Measurements from ENCODE around the gene SNRPD2.
A peak's percentile ranks its signal among the peaks of the same experiment; 100 is the strongest.

The SNRPD2 gene

DNA sequence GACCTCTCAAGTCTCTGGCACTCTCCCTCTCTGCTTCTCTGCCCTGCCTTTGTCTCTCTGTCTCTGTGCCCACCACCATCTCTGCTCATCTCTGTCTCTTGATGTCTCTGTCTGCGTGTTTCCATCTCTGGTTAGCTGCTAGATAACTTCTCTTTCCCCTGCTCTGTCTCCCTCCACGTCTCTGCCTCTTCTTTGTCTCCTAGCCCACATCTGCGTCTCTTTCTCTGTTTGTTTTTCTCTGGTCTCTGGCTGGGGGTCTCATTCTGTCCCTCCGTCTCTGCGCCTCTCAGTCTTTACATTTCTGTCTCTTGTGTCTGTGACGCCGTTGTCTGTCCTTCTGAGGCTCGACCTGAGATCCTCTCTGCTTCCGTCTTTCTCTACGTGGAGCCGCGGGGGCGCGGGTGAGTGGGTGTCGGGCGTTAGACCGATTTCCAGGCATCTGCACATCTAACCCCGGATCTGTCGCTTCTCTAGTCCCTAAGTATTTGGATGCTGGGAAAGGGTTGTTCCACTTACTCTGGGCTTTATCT is 23.3 kb downstream of the SNRPD2 start:
- TF ChIP-seq, protein P1, sequence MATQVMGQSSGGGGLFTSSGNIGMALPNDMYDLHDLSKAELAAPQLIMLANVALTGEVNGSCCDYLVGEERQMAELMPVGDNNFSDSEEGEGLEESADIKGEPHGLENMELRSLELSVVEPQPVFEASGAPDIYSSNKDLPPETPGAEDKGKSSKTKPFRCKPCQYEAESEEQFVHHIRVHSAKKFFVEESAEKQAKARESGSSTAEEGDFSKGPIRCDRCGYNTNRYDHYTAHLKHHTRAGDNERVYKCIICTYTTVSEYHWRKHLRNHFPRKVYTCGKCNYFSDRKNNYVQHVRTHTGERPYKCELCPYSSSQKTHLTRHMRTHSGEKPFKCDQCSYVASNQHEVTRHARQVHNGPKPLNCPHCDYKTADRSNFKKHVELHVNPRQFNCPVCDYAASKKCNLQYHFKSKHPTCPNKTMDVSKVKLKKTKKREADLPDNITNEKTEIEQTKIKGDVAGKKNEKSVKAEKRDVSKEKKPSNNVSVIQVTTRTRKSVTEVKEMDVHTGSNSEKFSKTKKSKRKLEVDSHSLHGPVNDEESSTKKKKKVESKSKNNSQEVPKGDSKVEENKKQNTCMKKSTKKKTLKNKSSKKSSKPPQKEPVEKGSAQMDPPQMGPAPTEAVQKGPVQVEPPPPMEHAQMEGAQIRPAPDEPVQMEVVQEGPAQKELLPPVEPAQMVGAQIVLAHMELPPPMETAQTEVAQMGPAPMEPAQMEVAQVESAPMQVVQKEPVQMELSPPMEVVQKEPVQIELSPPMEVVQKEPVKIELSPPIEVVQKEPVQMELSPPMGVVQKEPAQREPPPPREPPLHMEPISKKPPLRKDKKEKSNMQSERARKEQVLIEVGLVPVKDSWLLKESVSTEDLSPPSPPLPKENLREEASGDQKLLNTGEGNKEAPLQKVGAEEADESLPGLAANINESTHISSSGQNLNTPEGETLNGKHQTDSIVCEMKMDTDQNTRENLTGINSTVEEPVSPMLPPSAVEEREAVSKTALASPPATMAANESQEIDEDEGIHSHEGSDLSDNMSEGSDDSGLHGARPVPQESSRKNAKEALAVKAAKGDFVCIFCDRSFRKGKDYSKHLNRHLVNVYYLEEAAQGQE (IDR thresholded peaks at IDR 0.05; ENCODE audit: insufficient read depth in 1 of 2, low read depth in 2 of 2, low read length in 2 of 2), result no peak
- no peak for TF ChIP-seq SIN3A (IDR thresholded peaks at IDR 0.05; ENCODE audit: borderline replicate concordance, insufficient read depth, low read length)
- TF ChIP-seq POLR2AphosphoS5 (IDR thresholded peaks at IDR 0.05; ENCODE audit: low read depth, low read length), result no peak
- no peak for TF ChIP-seq FOXP2 (optimal IDR thresholded peaks at IDR 0.05; ENCODE audit: borderline replicate concordance, extremely low read depth, extremely low read length, insufficient read depth)
- TF ChIP-seq TAF1 (IDR thresholded peaks at IDR 0.05; ENCODE audit: borderline replicate concordance, insufficient read depth, low read length), result no peak

GRCh38 chr19:45667620-45668341 is 24.0 kb downstream of the SNRPD2 start, which contains the start of gene GIPR:
TSS of gene GIPR (plus strand) at chr19:45668221. CDS start at chr19:45669521, 1,300 bp downstream.
- TF ChIP-seq, protein P1 (IDR thresholded peaks at IDR 0.05; ENCODE audit: insufficient read depth in 1 of 2, low read depth in 2 of 2, low read length in 2 of 2), result no peak
- TF ChIP-seq FOXP2 (optimal IDR thresholded peaks at IDR 0.05; ENCODE audit: borderline replicate concordance, extremely low read depth, extremely low read length, insufficient read depth) (peak; percentile 35), POLR2AphosphoS5 (IDR thresholded peaks at IDR 0.05; ENCODE audit: low read depth, low read length) (peak; percentile 54; the same call in 1 of the 2 replicates)

DNA sequence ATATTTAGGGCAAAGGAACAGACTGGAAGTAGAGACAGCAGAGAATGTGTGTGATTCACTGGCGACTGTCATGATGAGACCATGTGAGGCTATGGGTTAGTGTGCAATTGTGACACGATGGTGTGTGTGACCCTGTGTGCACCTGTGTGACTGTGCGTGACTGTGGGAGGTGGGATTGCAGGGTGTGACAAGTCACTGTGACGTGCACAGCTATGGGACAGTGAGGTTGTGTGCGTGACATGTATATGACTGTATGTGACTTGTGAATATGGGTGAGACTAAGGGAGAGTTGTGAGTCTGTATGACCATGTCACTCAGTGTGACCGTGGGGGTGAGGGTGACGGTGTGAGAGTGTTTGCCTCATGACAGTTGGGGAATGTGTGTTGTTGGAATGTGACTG is 27.2 kb downstream of the SNRPD2 start:
- TF ChIP-seq FOXP2 (optimal IDR thresholded peaks at IDR 0.05; ENCODE audit: borderline replicate concordance, extremely low read depth, extremely low read length, insufficient read depth), result no peak

DNA sequence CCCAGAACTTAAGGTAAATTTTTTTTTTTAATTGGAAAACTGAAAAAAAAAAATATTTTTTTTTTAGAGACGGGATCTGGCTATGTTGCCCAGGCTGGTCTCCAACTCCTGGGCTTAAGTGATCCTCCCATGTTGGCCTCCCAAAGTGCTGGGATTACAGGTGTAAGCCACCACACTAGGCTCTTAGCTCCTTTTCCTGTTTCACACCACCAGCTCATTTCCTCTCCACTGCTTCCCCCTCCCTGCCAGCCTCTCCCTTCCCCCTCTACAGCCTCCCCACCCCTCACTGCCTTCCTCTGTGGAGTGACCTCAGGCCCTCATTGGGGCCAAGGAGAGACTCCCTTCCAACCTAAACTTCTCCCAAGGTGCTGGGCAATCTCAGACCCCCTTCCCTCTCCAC is 28.0 kb downstream of the SNRPD2 start:
- TF ChIP-seq, protein P1 (IDR thresholded peaks at IDR 0.05; ENCODE audit: insufficient read depth in 1 of 2, low read depth in 2 of 2, low read length in 2 of 2), result no peak
- TF ChIP-seq TAF1 (IDR thresholded peaks at IDR 0.05; ENCODE audit: borderline replicate concordance, insufficient read depth, low read length) (no peak), FOXP2 (optimal IDR thresholded peaks at IDR 0.05; ENCODE audit: borderline replicate concordance, extremely low read depth, extremely low read length, insufficient read depth) (no peak), POLR2AphosphoS5 (IDR thresholded peaks at IDR 0.05; ENCODE audit: low read depth, low read length) (no peak), SIN3A (IDR thresholded peaks at IDR 0.05; ENCODE audit: borderline replicate concordance, insufficient read depth, low read length) (no peak)

- no peak for TF ChIP-seq SIN3A (IDR thresholded peaks at IDR 0.05; ENCODE audit: borderline replicate concordance, insufficient read depth, low read length)
- no peak for TF ChIP-seq TAF1 (IDR thresholded peaks at IDR 0.05; ENCODE audit: borderline replicate concordance, insufficient read depth, low read length)
- TF ChIP-seq FOXP2 (optimal IDR thresholded peaks at IDR 0.05; ENCODE audit: borderline replicate concordance, extremely low read depth, extremely low read length, insufficient read depth), result no peak
- no peak for TF ChIP-seq POLR2AphosphoS5 (IDR thresholded peaks at IDR 0.05; ENCODE audit: low read depth, low read length)
- TF ChIP-seq, protein P1 (IDR thresholded peaks at IDR 0.05; ENCODE audit: insufficient read depth in 1 of 2, low read depth in 2 of 2, low read length in 2 of 2), result no peak
Measured at GRCh38 chr19:45660636-45661035, 31.1 kb downstream of the SNRPD2 start.
